Lung (tissue), 12 donors: ENCODE measurements around the gene PPARD. TPM values are rescaled to one million over a fixed set of nuclear protein-coding genes. Genes with fewer than 3 reads are reported as not detected.

Experiments used
- ATAC-seq: fragments of 200-7000 bp; cut with Tn5 transposase; one replicate; pipeline ENCODE4 v1.9.1; 2020; ENCODE audit warnings: moderate number of reproducible peaks; ENCODE audit not compliant: insufficient read depth, low FRiP score
- DNase-seq, 3 donors: peaks; one replicate each; pipeline ENCODE4 v3.0.0-alpha.2; 2013 to 2017
- H3K27ac ChIP-seq, 2 donors: one replicate each; pipeline ENCODE4 v1.5.1; 2013; ENCODE audit warnings: mild to moderate bottlenecking in 2 of 2, moderate library complexity in 2 of 2, control low read depth in 1 of 2, inconsistent platforms in 1 of 2, low read depth in 1 of 2, low read length in 1 of 2
- H3K27me3 ChIP-seq, 3 donors: one replicate each; pipeline ENCODE4 v1.5.1; 2013; ENCODE audit warnings: low read length in 2 of 3; ENCODE audit not compliant: control insufficient read depth in 3 of 3, insufficient read depth in 3 of 3
- H3K36me3 ChIP-seq, 4 donors: one replicate each; pipeline ENCODE4 v1.5.1; 2013; ENCODE audit warnings: low read length in 4 of 4, mild to moderate bottlenecking in 1 of 4, moderate library complexity in 1 of 4; ENCODE audit not compliant: control insufficient read depth in 4 of 4, insufficient read depth in 4 of 4
- H3K4me1 ChIP-seq, 5 donors: one replicate each; pipeline ENCODE4 v1.5.1; 2013; ENCODE audit warnings: low read length in 5 of 5, mild to moderate bottlenecking in 2 of 5, moderate library complexity in 1 of 5; ENCODE audit not compliant: control insufficient read depth in 5 of 5, insufficient read depth in 5 of 5
- H3K4me3 ChIP-seq: one replicate; pipeline ENCODE4 v1.5.1; 2013; ENCODE audit warnings: mild to moderate bottlenecking, control low read depth, moderate library complexity
- H3K9ac ChIP-seq, 2 donors: one replicate each; pipeline ENCODE4 v1.5.1; 2013; ENCODE audit warnings: low read length in 2 of 2, control low read depth in 1 of 2; ENCODE audit not compliant: insufficient read depth in 1 of 2
- H3K9me3 ChIP-seq, 4 donors: one replicate each; pipeline ENCODE4 v1.5.1; 2013; ENCODE audit warnings: low read length in 3 of 4, mild to moderate bottlenecking in 1 of 4, moderate library complexity in 1 of 4; ENCODE audit not compliant: control insufficient read depth in 4 of 4, insufficient read depth in 3 of 4
- CTCF ChIP-seq: IDR thresholded peaks from 2 replicates; pipeline ENCODE4 v1.5.1; 2012; ENCODE audit warnings: mild to moderate bottlenecking; ENCODE audit errors: control extremely low read depth, extremely low read depth
- WGBS, 2 donors: extraction: QIAGEN DNeasy Blood & Tissue Kit; methylation state at CpG; one replicate each; pipeline ENCODE4 v1.1.7; 2013; 5-methylcytosine and 5-hydroxymethylcytosine counted together
- polyA plus RNA-seq, 2 donors: library from polyadenylated mRNA; stranded (reverse); fragments of 200-250 nt; gene quantifications; one replicate each; pipeline ENCODE4 v1.2.1, GENCODE V29; 2013
- total RNA-seq, 2 donors: library from RNA; depleted of rRNA in 1 of 2; stranded (reverse); fragments of >200 nt in 1 of 2; gene quantifications; one replicate each; pipeline ENCODE4 v1.2.1, GENCODE V29; 2014 to 2021
- donor health status: control.
- donor health status: control.
- donor health status: Bipolar disorder and iron deficiency.
- donor health status: healthy.
- donor health status: DM: yes; HTN: yes; CAD: no.

PPARD gene
- total and polyA plus RNA-seq, 4 donors: 11.3 to 27.8 (median 24.5) TPM

- peaks cover 0 to 24% (median 10%) of the 10 kb centered on the region in 5 donors for H3K4me1 ChIP-seq
- DNase-seq: no peak
- ATAC-seq: no peak
- no peak for TF ChIP-seq CTCF
- H3K4me3 ChIP-seq: no peak overlapping the region
- H3K9ac ChIP-seq: no peak overlapping the region
- H3K27ac ChIP-seq: peak overlapping the region in 1 of 2 donors; percentile 58
- peaks cover 0 to 7% (median 1%) of the 10 kb centered on the region in 4 donors for H3K36me3 ChIP-seq
- no peaks in the 10 kb centered on the region for H3K27me3 ChIP-seq
- 65 to 76% methylated on average over 10 of the region's 10 CpGs for WGBS, 2 donors
- H3K9me3 ChIP-seq: no peaks in the 10 kb centered on the region
These were observed 21.0 kb downstream of the PPARD start for GRCh38 chr6:35363293-35363750.

- DNase-seq (no peak), ATAC-seq (no peak)
- Histone ChIP-seq H3K9me3 (no peaks in the 10 kb centered on the region), H3K27me3 (no peaks in the 10 kb centered on the region), H3K36me3 (peaks cover 0 to 3% (median 0%) of the 10 kb centered on the region in 4 donors), H3K4me1 (peaks cover 0 to 27% (median 0%) of the 10 kb centered on the region in 5 donors), H3K9ac (no peak overlapping the region), H3K4me3 (no peak overlapping the region), H3K27ac (no peak overlapping the region)
- WGBS, 2 donors: 94 to 98% methylated on average over 6 of the region's 6 CpGs
- TF ChIP-seq CTCF: no peak
These were observed 23.3 kb downstream of the PPARD start for GRCh38 chr6:35365594-35366203.

GRCh38 chr6:35366204-35366596, 23.8 kb downstream of the PPARD start:
- no peak for ATAC-seq
- Histone ChIP-seq H3K9me3 (no peaks in the 10 kb centered on the region), H3K4me1 (peaks cover 0 to 31% (median 0%) of the 10 kb centered on the region in 5 donors)

More at GRCh38 chr6:35366204-35366596, 23.8 kb downstream of the PPARD start:
- no peaks in the 10 kb centered on the region for H3K27me3 ChIP-seq
- no peak overlapping the region for H3K4me3 ChIP-seq
- H3K9ac ChIP-seq: no peak overlapping the region
- DNase-seq: no peak
- H3K27ac ChIP-seq: no peak overlapping the region
- no peak for TF ChIP-seq CTCF
- H3K36me3 ChIP-seq: peaks cover 0 to 3% (median 0%) of the 10 kb centered on the region in 4 donors
